ACHN (cell line): ENCODE results near the gene ADAMTS9.

Experiments
- DNase-seq: peaks from one replicate; pipeline ENCODE4 v3.0.0-alpha.2; 2015
- in situ Hi-C: cut with HindIII; loops from 2 replicates; pipeline ENCODE4 v1.10.0; 2017; ENCODE audit warnings: low sequenced_read_pairs, low pct_ligation_motif_present, low pct_unique_long_range_greater_than_20kb

Gene ADAMTS9

GRCh38 chr3:64489361-64490044 lies 198.3 kb downstream of the ADAMTS9 start:
- in situ Hi-C loops, result no loop called here
- DNase-seq, result peak; percentile 42

- in situ Hi-C loops, result no loop called here
- DNase-seq, result no peak
These were observed 198.9 kb downstream of the ADAMTS9 start for GRCh38 chr3:64488939-64489338.

- peak; percentile 74 for DNase-seq
- in situ Hi-C loops, result no loop called here
These were observed 203.4 kb downstream of the ADAMTS9 start for GRCh38 chr3:64484289-64484992.

GRCh38 chr3:64483467-64483866 lies 204.3 kb downstream of the ADAMTS9 start:
- DNase-seq, result no peak
- in situ Hi-C loops, result no loop called here

- in situ Hi-C loops, result no loop called here
- DNase-seq, result no peak
These were observed 212.8 kb downstream of the ADAMTS9 start for GRCh38 chr3:64475037-64475436.

- in situ Hi-C loops, result loop anchor here (25.0 kb wide), 1 partner anchor 436 kb away; no protein-coding TSS in a partner anchor
- DNase-seq, result no peak
These were observed 214.3 kb downstream of the ADAMTS9 start for GRCh38 chr3:64473466-64473865.

- DNase-seq, result no peak
- in situ Hi-C loops, result loop anchor here (25.0 kb wide), 1 partner anchor 433 kb away; no protein-coding TSS in a partner anchor
These were observed 217.4 kb downstream of the ADAMTS9 start for GRCh38 chr3:64470436-64470835.

GRCh38 chr3:64467255-64467944 lies 220.4 kb downstream of the ADAMTS9 start:
- in situ Hi-C loops, result loop anchor here (25.0 kb wide), 1 partner anchor 430 kb away; no protein-coding TSS in a partner anchor
- no peak for DNase-seq
